Testis (tissue), 2 donors: ENCODE measurements around the gene PLSCR1.

Experiments
- POLR2A ChIP-seq: fragments of 450-650 bp; IDR thresholded peaks from one replicate; pipeline ENCODE4 v1.6.1; 2017; ENCODE audit warnings: antibody characterized with exemption, mild to moderate bottlenecking, moderate library complexity
- TF ChIP-seq, protein P1 (sequence below), 3 experiments: fragments of 450-650 bp in 2 of 3; fragments of 200-600 bp in 1 of 3; sonication (generic) in 1 of 3; IDR thresholded peaks; one replicate each; pipeline ENCODE4 v1.5.1; 2016 to 2019; ENCODE audit warnings: antibody characterized with exemption in 3 of 3, mild to moderate bottlenecking in 2 of 3, moderate library complexity in 1 of 3

GRCh38 chr3:146472611-146473010 is 71.8 kb downstream of the PLSCR1 start:
- TF ChIP-seq, protein P1, sequence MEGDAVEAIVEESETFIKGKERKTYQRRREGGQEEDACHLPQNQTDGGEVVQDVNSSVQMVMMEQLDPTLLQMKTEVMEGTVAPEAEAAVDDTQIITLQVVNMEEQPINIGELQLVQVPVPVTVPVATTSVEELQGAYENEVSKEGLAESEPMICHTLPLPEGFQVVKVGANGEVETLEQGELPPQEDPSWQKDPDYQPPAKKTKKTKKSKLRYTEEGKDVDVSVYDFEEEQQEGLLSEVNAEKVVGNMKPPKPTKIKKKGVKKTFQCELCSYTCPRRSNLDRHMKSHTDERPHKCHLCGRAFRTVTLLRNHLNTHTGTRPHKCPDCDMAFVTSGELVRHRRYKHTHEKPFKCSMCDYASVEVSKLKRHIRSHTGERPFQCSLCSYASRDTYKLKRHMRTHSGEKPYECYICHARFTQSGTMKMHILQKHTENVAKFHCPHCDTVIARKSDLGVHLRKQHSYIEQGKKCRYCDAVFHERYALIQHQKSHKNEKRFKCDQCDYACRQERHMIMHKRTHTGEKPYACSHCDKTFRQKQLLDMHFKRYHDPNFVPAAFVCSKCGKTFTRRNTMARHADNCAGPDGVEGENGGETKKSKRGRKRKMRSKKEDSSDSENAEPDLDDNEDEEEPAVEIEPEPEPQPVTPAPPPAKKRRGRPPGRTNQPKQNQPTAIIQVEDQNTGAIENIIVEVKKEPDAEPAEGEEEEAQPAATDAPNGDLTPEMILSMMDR (IDR thresholded peaks at IDR 0.05), result no peak
- no peak for TF ChIP-seq POLR2A
